WTC11 (cell line): ENCODE measurements around the gene HPCAL1.

ENCODE experiments used
- CBFB ChIP-seq: sonication (generic); formaldehyde crosslinking; IDR thresholded peaks from 2 replicates; pipeline ENCODE4 v1.8.1; 2022; ENCODE audit warnings: mild to moderate bottlenecking, low read depth, missing genetic modification reagents
- CTCF ChIP-seq: fragments of 200-600 bp; IDR thresholded peaks from 2 replicates; pipeline ENCODE4 v1.8.0; 2022; ENCODE audit warnings: antibody characterized with exemption
- E2F4 ChIP-seq: sonication (generic); formaldehyde crosslinking; IDR thresholded peaks from 2 replicates; pipeline ENCODE4 v1.8.1; 2022; ENCODE audit warnings: low read depth, mild to moderate bottlenecking, moderate library complexity, missing genetic modification reagents, borderline replicate concordance
- GABPB1 ChIP-seq: sonication (generic); formaldehyde crosslinking; IDR thresholded peaks from 2 replicates; pipeline ENCODE4 v1.8.1; 2023; ENCODE audit warnings: mild to moderate bottlenecking, missing genetic modification reagents
- IRF2 ChIP-seq: sonication (generic); formaldehyde crosslinking; IDR thresholded peaks from 2 replicates; pipeline ENCODE4 v1.8.0; 2022; ENCODE audit warnings: low read depth, missing genetic modification reagents, borderline replicate concordance
- JUN ChIP-seq: sonication (generic); formaldehyde crosslinking; IDR thresholded peaks from 2 replicates; pipeline ENCODE4 v1.8.0; 2023; ENCODE audit warnings: mild to moderate bottlenecking, missing genetic modification reagents
- KAT7 ChIP-seq: sonication (generic); formaldehyde crosslinking; IDR thresholded peaks from 2 replicates; pipeline ENCODE4 v1.8.1; 2023; ENCODE audit warnings: missing genetic modification reagents, mild to moderate bottlenecking, borderline replicate concordance
- NFE2L1 ChIP-seq: sonication (generic); formaldehyde crosslinking; IDR thresholded peaks from 2 replicates; pipeline ENCODE4 v1.8.1; 2023; ENCODE audit warnings: missing genetic modification reagents
- SP1 ChIP-seq: sonication (generic); formaldehyde crosslinking; conservative IDR thresholded peaks from 2 replicates; pipeline ENCODE4 v1.8.1; 2022; ENCODE audit warnings: missing genetic modification reagents
- ZNF416 ChIP-seq: fragments of 250-450 bp; sonication (Bioruptor Pico); IDR thresholded peaks from 2 replicates; pipeline ENCODE4 v1.9.0; 2021; ENCODE audit warnings: mild to moderate bottlenecking, inconsistent platforms
- ZNF423 ChIP-seq: fragments of 250-450 bp; sonication (Bioruptor Pico); IDR thresholded peaks from 2 replicates; pipeline ENCODE4 v2.1.2; 2022; ENCODE audit warnings: mild to moderate bottlenecking, moderate library complexity
- TF ChIP-seq, protein P1 (sequence below): sonication (generic); formaldehyde crosslinking; IDR thresholded peaks from 2 replicates; pipeline ENCODE4 v1.8.0; 2022; ENCODE audit warnings: mild to moderate bottlenecking, missing genetic modification reagents
- TF ChIP-seq, protein P2 (sequence below): fragments of 250-450 bp; sonication (Bioruptor Pico); IDR thresholded peaks from 2 replicates; pipeline ENCODE4 v2.1.2; 2022; ENCODE audit warnings: mild to moderate bottlenecking, moderate library complexity

- TF ChIP-seq ZNF416 (no peak), CTCF (no peak), GABPB1 (CRISPR knock-in tag) (no peak), KAT7 (CRISPR knock-in tag) (no peak), E2F4 (no peak), JUN (CRISPR knock-in tag) (no peak), SP1 (no peak), CBFB (CRISPR knock-in tag) (no peak), NFE2L1 (CRISPR knock-in tag) (no peak), IRF2 (no peak), ZNF423 (CRISPR knock-in tag) (no peak)
- TF ChIP-seq, protein P1, sequence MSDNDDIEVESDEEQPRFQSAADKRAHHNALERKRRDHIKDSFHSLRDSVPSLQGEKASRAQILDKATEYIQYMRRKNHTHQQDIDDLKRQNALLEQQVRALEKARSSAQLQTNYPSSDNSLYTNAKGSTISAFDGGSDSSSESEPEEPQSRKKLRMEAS: no peak
- TF ChIP-seq, protein P2, sequence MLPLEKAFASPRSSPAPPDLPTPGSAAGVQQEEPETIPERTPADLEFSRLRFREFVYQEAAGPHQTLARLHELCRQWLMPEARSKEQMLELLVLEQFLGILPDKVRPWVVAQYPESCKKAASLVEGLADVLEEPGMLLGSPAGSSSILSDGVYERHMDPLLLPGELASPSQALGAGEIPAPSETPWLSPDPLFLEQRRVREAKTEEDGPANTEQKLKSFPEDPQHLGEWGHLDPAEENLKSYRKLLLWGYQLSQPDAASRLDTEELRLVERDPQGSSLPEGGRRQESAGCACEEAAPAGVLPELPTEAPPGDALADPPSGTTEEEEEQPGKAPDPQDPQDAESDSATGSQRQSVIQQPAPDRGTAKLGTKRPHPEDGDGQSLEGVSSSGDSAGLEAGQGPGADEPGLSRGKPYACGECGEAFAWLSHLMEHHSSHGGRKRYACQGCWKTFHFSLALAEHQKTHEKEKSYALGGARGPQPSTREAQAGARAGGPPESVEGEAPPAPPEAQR (CRISPR knock-in tag): no peak
These were observed 29.2 kb upstream of the HPCAL1 start for GRCh38 chr2:10273215-10274175.
